Stimulated activated CD8-positive, alpha-beta memory T cell treated with anti-CD3 and anti-CD28 coated beads, Interleukin-15, amount 100 ng/mL, for 4 hours (primary cell): ENCODE results near the gene RPGRIP1L.

ENCODE experiments used
- DNase-seq, 2 donors: peaks; one replicate each; pipeline ENCODE4 v3.0.0-alpha.2; 2020; ENCODE audit warnings: low read depth in 2 of 2

The RPGRIP1L gene

GRCh38 chr16:53654946-53655345 lies 48.7 kb downstream of the RPGRIP1L start:
- no peak for DNase-seq

GRCh38 chr16:53651357-53651756 lies 52.3 kb downstream of the RPGRIP1L start:
- DNase-seq: no peak

GRCh38 chr16:53646506-53646905 lies 57.2 kb downstream of the RPGRIP1L start:
- no peak for DNase-seq

- DNase-seq: no peak
Observed at GRCh38 chr16:53643474-53643873, 60.2 kb downstream of the RPGRIP1L start.

GRCh38 chr16:53642094-53642493 lies 61.6 kb downstream of the RPGRIP1L start:
- no peak for DNase-seq

GRCh38 chr16:53636978-53637377 lies 66.7 kb downstream of the RPGRIP1L start:
- no peak for DNase-seq

- no peak for DNase-seq
Observed at GRCh38 chr16:53632526-53632925, 71.1 kb downstream of the RPGRIP1L start.

- no peak for DNase-seq
Observed at GRCh38 chr16:53631236-53632025, 72.2 kb downstream of the RPGRIP1L start.

- no peak for DNase-seq
Observed at GRCh38 chr16:53629607-53630312, 73.9 kb downstream of the RPGRIP1L start.

GRCh38 chr16:53629151-53629550 lies 74.5 kb downstream of the RPGRIP1L start:
- no peak for DNase-seq

- no peak for DNase-seq
Observed at GRCh38 chr16:53626811-53627210, 76.8 kb downstream of the RPGRIP1L start.

- no peak for DNase-seq
Observed at GRCh38 chr16:53626161-53626560, 77.5 kb downstream of the RPGRIP1L start.

GRCh38 chr16:53625221-53625620 lies 78.4 kb downstream of the RPGRIP1L start:
- DNase-seq: no peak

- DNase-seq: no peak
Observed at GRCh38 chr16:53622315-53622714, 81.3 kb downstream of the RPGRIP1L start.

- no peak for DNase-seq
Observed at GRCh38 chr16:53620476-53620875, 83.2 kb downstream of the RPGRIP1L start.

GRCh38 chr16:53619235-53619634 lies 84.4 kb downstream of the RPGRIP1L start:
- no peak for DNase-seq

GRCh38 chr16:53614346-53614745 lies 89.3 kb downstream of the RPGRIP1L start:
- no peak for DNase-seq

GRCh38 chr16:53612003-53612402 lies 91.7 kb downstream of the RPGRIP1L start:
- DNase-seq: no peak

GRCh38 chr16:53611179-53611696 lies 92.4 kb downstream of the RPGRIP1L start:
- no peak for DNase-seq

- no peak for DNase-seq
Observed at GRCh38 chr16:53609536-53609935, 94.1 kb downstream of the RPGRIP1L start.

- no peak for DNase-seq
Observed at GRCh38 chr16:53608094-53608493, 95.6 kb downstream of the RPGRIP1L start.

GRCh38 chr16:53605831-53606400 lies 97.7 kb downstream of the RPGRIP1L start:
- DNase-seq: no peak

GRCh38 chr16:53605356-53605755 lies 98.3 kb downstream of the RPGRIP1L start:
- no peak for DNase-seq
